ENCODE measurements around the gene WWTR1. TPM values are rescaled to one million over a fixed set of nuclear protein-coding genes. Genes with fewer than 3 reads are reported as not detected.
A peak's percentile ranks its signal among the peaks of the same experiment; 100 is the strongest.

WWTR1 gene
- polyA plus RNA-seq, 2 donors, result 29.2 to 31.2 TPM

DNA sequence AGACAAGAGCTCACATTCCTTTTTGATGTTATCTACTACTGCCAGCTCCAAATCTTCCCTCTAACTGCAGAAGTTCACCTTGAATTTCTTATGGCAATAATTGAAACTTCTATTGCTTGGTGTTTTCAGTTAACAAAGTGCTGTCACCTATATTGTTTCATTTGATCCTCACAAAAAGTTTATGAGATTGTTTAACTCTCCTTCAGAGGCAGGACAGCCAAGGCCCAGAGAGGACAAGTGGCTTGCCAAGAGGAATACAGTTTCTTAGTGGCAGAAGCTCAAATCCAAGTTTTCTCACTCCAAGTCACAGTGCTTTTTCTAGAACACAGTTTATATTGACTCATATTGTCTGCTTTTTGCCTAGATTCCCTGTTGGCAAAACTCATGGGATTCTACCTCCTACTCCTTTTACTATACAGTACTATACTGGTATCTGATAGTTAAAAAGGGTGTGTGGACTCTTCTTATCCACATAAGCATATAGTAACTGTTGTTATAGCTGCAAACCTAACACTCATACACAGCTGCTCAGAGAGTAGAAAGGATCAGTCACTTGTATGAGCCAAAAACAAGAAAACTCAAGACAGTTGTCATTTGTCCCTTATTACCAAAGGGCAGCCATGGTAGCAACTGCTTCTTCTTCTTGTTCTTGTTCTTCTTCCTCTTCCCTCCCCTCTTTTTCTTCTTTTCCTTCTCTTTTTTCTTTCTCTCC, 167.4 kb downstream of the WWTR1 start:
- Histone ChIP-seq H3K27me3 (ENCODE audit: control insufficient read depth in 1 of 2, insufficient read depth in 2 of 2, low read length in 2 of 2) (no peaks in the 10 kb centered on the region), H3K9me3 (ENCODE audit: control insufficient read depth in 2 of 2, insufficient read depth in 1 of 2, low read depth in 1 of 2, low read length in 1 of 2) (no peaks in the 10 kb centered on the region), H3K27ac (ENCODE audit: low read depth in 2 of 2, low read length in 1 of 2) (no peak overlapping the region), H3K4me1 (ENCODE audit: control insufficient read depth in 2 of 2, insufficient read depth in 2 of 2, low read length in 1 of 2) (no peaks in the 10 kb centered on the region), H3K36me3 (ENCODE audit: control insufficient read depth in 2 of 2, insufficient read depth in 2 of 2, low read length in 1 of 2) (no peaks in the 10 kb centered on the region), H3K4me3 (ENCODE audit: low read depth in 1 of 2, low read length in 2 of 2) (no peak overlapping the region)

DNA sequence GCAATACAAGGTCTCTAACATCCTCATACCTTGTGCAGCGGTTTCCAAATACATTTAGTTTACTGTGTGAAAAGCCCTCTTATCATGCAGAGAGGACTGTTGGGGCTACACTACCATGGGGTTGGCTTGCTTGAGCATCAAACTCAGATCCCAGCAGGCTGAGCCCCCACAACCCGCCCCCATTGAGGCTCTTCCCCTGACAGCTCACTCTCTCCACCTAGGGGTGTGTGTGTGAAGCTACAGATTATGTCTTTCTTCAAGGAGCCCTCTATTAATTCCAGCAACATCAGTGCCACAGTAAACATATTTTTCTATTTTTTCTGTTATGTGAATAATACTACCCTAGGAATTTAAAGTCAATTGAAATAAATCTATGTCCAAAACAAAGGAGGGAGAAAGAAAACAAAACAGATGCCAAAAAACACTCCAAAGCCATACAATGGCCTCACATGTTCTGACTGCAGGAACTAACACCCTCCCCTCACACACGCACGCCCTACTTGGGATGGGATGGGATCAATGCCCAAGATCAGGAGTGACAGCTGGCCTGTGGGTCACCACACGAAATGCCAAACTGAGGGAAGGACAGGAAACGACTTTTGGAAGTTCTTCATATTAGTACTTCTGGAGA, 168.7 kb downstream of the WWTR1 start:
- Histone ChIP-seq H3K27ac (ENCODE audit: low read depth in 2 of 2, low read length in 1 of 2) (no peak overlapping the region), H3K4me1 (ENCODE audit: control insufficient read depth in 2 of 2, insufficient read depth in 2 of 2, low read length in 1 of 2) (no peaks in the 10 kb centered on the region), H3K36me3 (ENCODE audit: control insufficient read depth in 2 of 2, insufficient read depth in 2 of 2, low read length in 1 of 2) (no peaks in the 10 kb centered on the region), H3K27me3 (ENCODE audit: control insufficient read depth in 1 of 2, insufficient read depth in 2 of 2, low read length in 2 of 2) (no peaks in the 10 kb centered on the region), H3K9me3 (ENCODE audit: control insufficient read depth in 2 of 2, insufficient read depth in 1 of 2, low read depth in 1 of 2, low read length in 1 of 2) (no peaks in the 10 kb centered on the region), H3K4me3 (ENCODE audit: low read depth in 1 of 2, low read length in 2 of 2) (no peak overlapping the region)
- WGBS, 2 donors, result 63 to 69% methylated on average over 6 of the region's 6 CpGs

DNA sequence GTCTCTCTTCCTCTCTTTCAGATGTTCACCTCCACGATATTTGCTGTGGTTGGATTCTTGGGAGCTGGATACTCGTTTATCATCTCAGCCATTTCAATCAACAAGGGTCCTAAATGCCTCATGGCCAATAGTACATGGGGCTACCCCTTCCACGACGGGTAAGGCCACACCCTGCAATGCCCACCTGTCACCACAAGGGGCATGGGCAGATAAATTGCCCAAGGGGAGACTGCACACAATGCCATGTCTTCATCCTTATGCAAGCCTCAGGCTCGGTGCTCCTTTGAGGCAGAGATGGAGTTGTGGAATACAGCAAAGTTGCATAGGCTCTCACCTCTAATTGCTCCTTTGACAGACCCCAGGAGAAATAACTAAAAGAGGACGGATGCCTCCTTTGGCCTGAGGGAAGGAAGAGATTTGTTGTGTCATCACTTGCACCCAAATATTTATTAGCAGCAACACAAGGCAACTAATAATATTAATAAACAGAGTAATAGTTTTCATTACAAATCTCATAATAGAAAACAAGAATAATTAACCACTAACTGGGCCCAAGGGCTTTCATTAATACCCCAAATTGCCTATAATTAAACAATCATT, 170.1 kb downstream of the WWTR1 start:
- Histone ChIP-seq H3K4me3 (ENCODE audit: low read depth in 1 of 2, low read length in 2 of 2) (no peak overlapping the region), H3K9me3 (ENCODE audit: control insufficient read depth in 2 of 2, insufficient read depth in 1 of 2, low read depth in 1 of 2, low read length in 1 of 2) (no peaks in the 10 kb centered on the region), H3K36me3 (ENCODE audit: control insufficient read depth in 2 of 2, insufficient read depth in 2 of 2, low read length in 1 of 2) (no peaks in the 10 kb centered on the region), H3K4me1 (ENCODE audit: control insufficient read depth in 2 of 2, insufficient read depth in 2 of 2, low read length in 1 of 2) (no peaks in the 10 kb centered on the region), H3K27me3 (ENCODE audit: control insufficient read depth in 1 of 2, insufficient read depth in 2 of 2, low read length in 2 of 2) (no peaks in the 10 kb centered on the region), H3K27ac (ENCODE audit: low read depth in 2 of 2, low read length in 1 of 2) (no peak overlapping the region)
- WGBS, 2 donors, result 74% methylated on average over 6 of the region's 6 CpGs

DNA sequence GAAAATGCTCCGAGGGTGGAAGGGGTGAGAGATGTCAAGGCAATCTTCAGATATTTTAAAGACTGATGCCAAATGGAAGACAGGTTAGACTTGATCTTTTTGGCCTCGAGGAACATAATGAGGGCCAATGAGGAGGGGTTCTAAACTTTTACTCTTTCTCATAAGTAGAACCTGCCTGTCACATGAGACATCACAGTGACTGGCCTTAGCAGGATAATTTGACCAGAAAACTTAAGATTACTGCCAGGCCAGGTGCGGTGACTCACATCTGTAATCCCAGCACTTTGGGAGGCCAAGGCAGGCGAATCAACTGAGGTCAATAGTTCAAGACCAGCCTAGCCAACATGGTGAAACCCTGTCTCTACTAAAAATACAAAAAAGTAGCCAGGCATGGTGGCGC, 171.1 kb downstream of the WWTR1 start:
- 60 to 70% methylated on average over 5 of the region's 5 CpGs for WGBS, 2 donors
- no peaks in the 10 kb centered on the region for H3K27me3 ChIP-seq (ENCODE audit: control insufficient read depth in 1 of 2, insufficient read depth in 2 of 2, low read length in 2 of 2)
- H3K27ac ChIP-seq (ENCODE audit: low read depth in 2 of 2, low read length in 1 of 2), result no peak overlapping the region
- no peaks in the 10 kb centered on the region for H3K36me3 ChIP-seq (ENCODE audit: control insufficient read depth in 2 of 2, insufficient read depth in 2 of 2, low read length in 1 of 2)
- no peaks in the 10 kb centered on the region for H3K4me1 ChIP-seq (ENCODE audit: control insufficient read depth in 2 of 2, insufficient read depth in 2 of 2, low read length in 1 of 2)
- no peaks in the 10 kb centered on the region for H3K9me3 ChIP-seq (ENCODE audit: control insufficient read depth in 2 of 2, insufficient read depth in 1 of 2, low read depth in 1 of 2, low read length in 1 of 2)
- no peak overlapping the region for H3K4me3 ChIP-seq (ENCODE audit: low read depth in 1 of 2, low read length in 2 of 2)

DNA sequence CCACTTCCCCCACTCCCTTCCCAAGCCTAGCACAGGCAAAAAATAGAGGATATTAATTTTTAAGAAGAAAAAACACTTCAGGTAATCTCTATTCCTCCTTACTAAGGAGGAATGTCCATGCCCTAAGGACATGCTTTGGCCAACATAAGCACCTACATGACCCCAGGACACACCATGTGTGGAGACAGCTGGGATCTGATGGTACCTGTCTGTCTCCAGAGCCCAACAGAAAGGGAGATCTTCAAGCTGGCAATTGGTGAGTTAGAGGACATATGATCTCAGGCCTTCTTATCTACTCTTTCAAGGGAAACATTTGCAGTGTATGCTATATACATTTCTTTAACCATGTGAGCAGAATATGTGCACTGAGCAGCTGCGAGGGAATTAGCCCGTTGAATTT, 176.3 kb downstream of the WWTR1 start:
- no peaks in the 10 kb centered on the region for H3K27me3 ChIP-seq (ENCODE audit: control insufficient read depth in 1 of 2, insufficient read depth in 2 of 2, low read length in 2 of 2)
- no peaks in the 10 kb centered on the region for H3K9me3 ChIP-seq (ENCODE audit: control insufficient read depth in 2 of 2, insufficient read depth in 1 of 2, low read depth in 1 of 2, low read length in 1 of 2)
- WGBS, 2 donors, result 78 to 85% methylated on average over 2 of the region's 2 CpGs
- H3K27ac ChIP-seq (ENCODE audit: low read depth in 2 of 2, low read length in 1 of 2), result no peak overlapping the region
- no peaks in the 10 kb centered on the region for H3K36me3 ChIP-seq (ENCODE audit: control insufficient read depth in 2 of 2, insufficient read depth in 2 of 2, low read length in 1 of 2)
- H3K4me3 ChIP-seq (ENCODE audit: low read depth in 1 of 2, low read length in 2 of 2), result no peak overlapping the region
- peaks cover 0 to 2% of the 10 kb centered on the region in 2 donors for H3K4me1 ChIP-seq (ENCODE audit: control insufficient read depth in 2 of 2, insufficient read depth in 2 of 2, low read length in 1 of 2)

DNA sequence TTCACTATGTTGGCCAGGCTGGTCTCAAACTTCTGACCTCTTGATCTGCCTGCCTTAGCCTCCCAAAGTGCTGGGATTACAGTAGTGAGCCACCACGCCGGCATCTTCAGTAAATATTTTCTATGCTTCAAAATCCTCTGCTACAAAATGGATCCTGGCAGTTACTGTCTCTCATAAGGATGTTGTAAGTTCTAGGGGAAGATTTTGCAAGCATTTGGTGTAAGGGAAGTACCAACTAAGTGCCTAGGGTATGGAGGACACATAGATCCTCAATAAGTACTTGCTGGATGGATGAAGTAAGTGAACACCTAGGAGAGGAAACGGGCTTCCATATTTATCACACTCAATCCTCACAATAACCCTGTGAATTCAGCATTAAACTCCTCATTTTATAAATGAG, 176.8 kb downstream of the WWTR1 start:
- H3K4me1 ChIP-seq (ENCODE audit: control insufficient read depth in 2 of 2, insufficient read depth in 2 of 2, low read length in 1 of 2), result peaks cover 0 to 2% of the 10 kb centered on the region in 2 donors
- no peaks in the 10 kb centered on the region for H3K36me3 ChIP-seq (ENCODE audit: control insufficient read depth in 2 of 2, insufficient read depth in 2 of 2, low read length in 1 of 2)
- no peak overlapping the region for H3K27ac ChIP-seq (ENCODE audit: low read depth in 2 of 2, low read length in 1 of 2)
- no peaks in the 10 kb centered on the region for H3K27me3 ChIP-seq (ENCODE audit: control insufficient read depth in 1 of 2, insufficient read depth in 2 of 2, low read length in 2 of 2)
- WGBS, 2 donors, result 94 to 95% methylated on average over 3 of the region's 3 CpGs
- H3K9me3 ChIP-seq (ENCODE audit: control insufficient read depth in 2 of 2, insufficient read depth in 1 of 2, low read depth in 1 of 2, low read length in 1 of 2), result no peaks in the 10 kb centered on the region
- no peak overlapping the region for H3K4me3 ChIP-seq (ENCODE audit: low read depth in 1 of 2, low read length in 2 of 2)

DNA sequence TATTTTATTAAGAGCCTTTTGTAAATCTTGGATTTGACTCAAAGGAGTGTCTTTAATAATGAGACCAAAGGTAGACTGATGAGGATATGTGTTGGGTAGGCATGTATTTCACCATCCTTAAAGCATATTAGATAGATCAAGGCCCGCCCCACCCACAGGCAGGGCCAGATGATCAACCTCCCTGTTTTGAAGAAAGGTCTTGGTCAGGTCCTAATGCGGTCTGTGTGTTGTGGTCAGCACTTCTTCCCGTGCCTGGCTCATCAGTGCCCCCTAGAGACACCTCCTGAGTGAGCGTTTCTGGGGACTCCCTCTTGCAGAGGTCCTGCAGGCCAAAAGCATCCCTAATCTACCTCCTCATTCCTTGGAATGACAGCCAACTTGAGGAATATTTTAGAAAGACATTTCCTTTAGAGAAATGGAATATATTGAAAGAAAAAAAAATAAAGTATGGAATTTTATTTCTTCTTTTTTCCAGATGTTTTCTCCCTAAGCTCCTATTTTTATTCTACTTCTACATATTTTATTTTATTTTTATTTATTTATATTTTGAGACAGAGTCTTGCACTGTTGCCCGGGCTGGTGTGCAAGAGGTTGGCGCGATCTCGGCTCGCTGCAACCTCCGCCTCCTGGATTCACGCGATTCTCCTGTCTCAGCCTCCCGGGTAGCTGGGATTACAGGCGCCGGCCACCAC, 177.4 kb downstream of the WWTR1 start:
- Histone ChIP-seq H3K27me3 (ENCODE audit: control insufficient read depth in 1 of 2, insufficient read depth in 2 of 2, low read length in 2 of 2) (no peaks in the 10 kb centered on the region), H3K27ac (ENCODE audit: low read depth in 2 of 2, low read length in 1 of 2) (no peak overlapping the region), H3K9me3 (ENCODE audit: control insufficient read depth in 2 of 2, insufficient read depth in 1 of 2, low read depth in 1 of 2, low read length in 1 of 2) (no peaks in the 10 kb centered on the region), H3K36me3 (ENCODE audit: control insufficient read depth in 2 of 2, insufficient read depth in 2 of 2, low read length in 1 of 2) (no peaks in the 10 kb centered on the region), H3K4me1 (ENCODE audit: control insufficient read depth in 2 of 2, insufficient read depth in 2 of 2, low read length in 1 of 2) (peaks cover 0 to 2% of the 10 kb centered on the region in 2 donors), H3K4me3 (ENCODE audit: low read depth in 1 of 2, low read length in 2 of 2) (no peak overlapping the region)
- WGBS, 2 donors, result 75% methylated on average over 15 of the region's 15 CpGs

DNA sequence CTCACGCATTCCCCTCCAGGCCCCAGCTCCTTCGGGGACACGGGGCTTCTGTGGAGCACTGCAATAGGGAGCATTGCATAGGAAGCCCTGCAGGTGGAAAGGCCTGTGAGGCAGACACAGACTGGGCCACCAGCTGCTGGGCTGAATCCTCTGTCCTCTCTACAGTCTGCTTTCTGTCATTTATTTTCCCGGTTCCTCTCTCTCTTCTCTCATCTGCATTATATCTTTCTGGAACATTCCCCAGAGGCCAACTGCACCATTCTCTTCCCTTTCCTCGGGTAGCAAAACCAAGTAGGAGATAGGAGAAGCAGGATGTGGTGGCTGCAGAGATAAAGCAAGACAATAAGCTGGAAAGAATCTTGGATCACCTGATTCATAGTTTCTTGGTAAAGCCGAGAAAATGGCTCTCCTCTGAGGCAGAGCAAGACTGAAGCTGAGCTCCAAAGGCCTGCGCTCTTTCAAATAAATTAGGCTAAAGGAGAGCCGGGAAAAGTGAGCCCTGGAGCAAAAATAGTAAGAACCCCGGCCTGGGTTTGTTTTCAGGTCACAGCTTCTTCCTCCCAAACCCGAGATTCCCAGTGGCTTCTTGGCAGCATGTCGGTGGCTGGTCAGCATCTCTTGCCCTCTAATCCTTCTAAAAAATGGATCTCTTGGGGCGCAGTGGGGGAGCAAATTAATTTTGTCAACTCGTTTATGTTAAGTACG, 178.1 kb downstream of the WWTR1 start:
- 66 to 71% methylated on average over 14 of the region's 14 CpGs for WGBS, 2 donors
- H3K36me3 ChIP-seq (ENCODE audit: control insufficient read depth in 2 of 2, insufficient read depth in 2 of 2, low read length in 1 of 2), result no peaks in the 10 kb centered on the region
- no peaks in the 10 kb centered on the region for H3K27me3 ChIP-seq (ENCODE audit: control insufficient read depth in 1 of 2, insufficient read depth in 2 of 2, low read length in 2 of 2)
- H3K4me3 ChIP-seq (ENCODE audit: low read depth in 1 of 2, low read length in 2 of 2), result no peak overlapping the region
- no peaks in the 10 kb centered on the region for H3K9me3 ChIP-seq (ENCODE audit: control insufficient read depth in 2 of 2, insufficient read depth in 1 of 2, low read depth in 1 of 2, low read length in 1 of 2)
- H3K4me1 ChIP-seq (ENCODE audit: control insufficient read depth in 2 of 2, insufficient read depth in 2 of 2, low read length in 1 of 2), result peaks cover 0 to 2% of the 10 kb centered on the region in 2 donors
- peak overlapping the region; percentile 35 to 56 for H3K27ac ChIP-seq (ENCODE audit: low read depth in 2 of 2, low read length in 1 of 2)

DNA sequence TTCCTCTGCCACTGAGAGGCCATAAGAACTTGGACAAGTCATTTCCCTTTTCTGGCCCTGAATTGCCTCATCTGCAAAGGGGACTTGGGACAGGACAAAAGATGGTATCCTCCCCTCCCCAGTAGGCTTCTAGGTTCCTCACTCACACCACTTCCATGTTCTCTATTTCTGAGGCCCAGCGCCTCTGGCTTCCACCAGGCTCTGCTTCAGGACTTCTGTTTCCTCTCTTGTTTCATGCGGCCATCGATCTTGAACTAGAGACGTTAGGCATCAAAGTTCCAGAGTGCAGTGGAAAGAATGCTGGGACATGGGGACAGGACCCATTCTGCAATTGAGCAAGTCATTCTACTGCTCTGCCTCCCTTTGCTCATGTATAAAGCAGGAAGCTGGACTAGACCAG, 181.6 kb downstream of the WWTR1 start:
- Histone ChIP-seq H3K27ac (ENCODE audit: low read depth in 2 of 2, low read length in 1 of 2) (peak overlapping the region in 1 of 2 donors; percentile 13), H3K27me3 (ENCODE audit: control insufficient read depth in 1 of 2, insufficient read depth in 2 of 2, low read length in 2 of 2) (no peaks in the 10 kb centered on the region), H3K4me3 (ENCODE audit: low read depth in 1 of 2, low read length in 2 of 2) (no peak overlapping the region), H3K9me3 (ENCODE audit: control insufficient read depth in 2 of 2, insufficient read depth in 1 of 2, low read depth in 1 of 2, low read length in 1 of 2) (no peaks in the 10 kb centered on the region), H3K4me1 (ENCODE audit: control insufficient read depth in 2 of 2, insufficient read depth in 2 of 2, low read length in 1 of 2) (peaks cover 2 to 4% of the 10 kb centered on the region in 2 donors), H3K36me3 (ENCODE audit: control insufficient read depth in 2 of 2, insufficient read depth in 2 of 2, low read length in 1 of 2) (no peaks in the 10 kb centered on the region)
- WGBS, 2 donors, result 93 to 96% methylated on average over 4 of the region's 4 CpGs

All from esophagus (tissue), 2 donors.